HepG2 (cell line): ENCODE data around the gene ADAMTS14. TPM values are rescaled to one million over a fixed set of nuclear protein-coding genes. Genes with fewer than 3 reads are reported as not detected.

ENCODE experiments used
- ATAC-seq: fragments of 200-7000 bp; cut with Tn5 transposase; 3 replicates; pipeline ENCODE4 v1.9.1; 2020; ENCODE audit warnings: mild to moderate bottlenecking, moderate library complexity
- BruUV-seq: library from RNA; stranded (reverse); fragments of 400-500 nt; replicated peaks from 2 replicates; lab custom pipeline; 2021; lab: Mats Ljungman, UMichigan
- CTCF ChIA-PET: fragments of 300-600 bp; formaldehyde crosslinking; extraction: SDS; loops from one replicate; lab custom pipeline; 2021; ENCODE audit warnings: low total read pairs, inconsistent platforms, low intra/inter-chr PET ratio; lab: Yijun Ruan, JAX
- POLR2A ChIA-PET: fragments of 350-600 bp; sonication (Branson Sonifier 250); formaldehyde crosslinking; loops from one replicate; lab custom pipeline; 2020; ENCODE audit warnings: antibody characterized with exemption, inconsistent platforms; lab: Yijun Ruan, JAX
- DNase-seq: peaks from one replicate; pipeline ENCODE4 v3.0.0-alpha.2; 2015; ENCODE audit warnings: low spot score
- FAIRE-seq: peaks from 3 replicates; lab custom pipeline; 2011; peaks lifted over from hg19 to GRCh38; lab: Jason Lieb, UNC
- H2AFZ ChIP-seq: one replicate; pipeline ENCODE4 v1.6.1; 2011; ENCODE audit warnings: low read length, inconsistent platforms
- H3K27ac ChIP-seq: fragments of 300-600 bp; 3 replicates; pipeline ENCODE4 v1.8.0; 2011; ENCODE audit warnings: mixed run types, mild to moderate bottlenecking, mixed read lengths, low read length, inconsistent platforms; ENCODE audit not compliant: insufficient read depth; ENCODE audit errors: extremely low read length
- H3K27me3 ChIP-seq, 2 experiments: fragments of 200-600 bp in 1 of 2; 2 replicates in 1 of 2; 3 replicates in 1 of 2; pipeline versions ENCODE4 v1.6.0 to v1.8.0; 2011; ENCODE audit warnings: low read length in 2 of 2, mild to moderate bottlenecking in 2 of 2, moderate library complexity in 2 of 2, inconsistent platforms in 1 of 2; ENCODE audit not compliant: insufficient read depth in 2 of 2, control insufficient read depth in 1 of 2
- H3K36me3 ChIP-seq, 2 experiments: fragments of 200-600 bp in 1 of 2; replicated peaks in 1 of 2; 2 replicates in 1 of 2; 3 replicates in 1 of 2; pipeline versions ENCODE4 v1.5.1 to v1.8.0; 2011; ENCODE audit warnings: low read length in 2 of 2, inconsistent platforms in 1 of 2; ENCODE audit not compliant: insufficient read depth in 2 of 2, control insufficient read depth in 1 of 2
- H3K4me1 ChIP-seq: 2 replicates; pipeline ENCODE4 v1.5.1; 2012; ENCODE audit warnings: low read length, inconsistent platforms; ENCODE audit not compliant: insufficient read depth
- H3K4me2 ChIP-seq: 2 replicates; pipeline ENCODE4 v1.6.0; 2011; ENCODE audit warnings: low read depth, low read length, inconsistent platforms
- H3K4me3 ChIP-seq, 3 experiments: fragments of 200-600 bp in 1 of 3; sonication (generic), shearing (Covaris generic) in 1 of 3; replicated peaks in 1 of 3; 2 replicates each; pipeline ENCODE4 v1.5.1; 2011 to 2016; ENCODE audit warnings: low read length in 3 of 3, inconsistent platforms in 2 of 3, low read depth in 2 of 3, mild to moderate bottlenecking in 2 of 3, control low read depth in 1 of 3, mixed read lengths in 1 of 3; ENCODE audit not compliant: insufficient read depth in 1 of 3
- H3K79me2 ChIP-seq: one replicate; pipeline ENCODE4 v1.6.1; 2011; ENCODE audit warnings: low read length, inconsistent platforms; ENCODE audit not compliant: insufficient read depth
- H3K9ac ChIP-seq: 2 replicates; pipeline ENCODE4 v1.6.0; 2011; ENCODE audit warnings: mild to moderate bottlenecking, low read depth, low read length, inconsistent platforms; ENCODE audit not compliant: insufficient read depth
- H3K9me3 ChIP-seq: 2 replicates; pipeline ENCODE4 v1.5.1; 2012; ENCODE audit warnings: mild to moderate bottlenecking, low read length
- H4K20me1 ChIP-seq: 2 replicates; pipeline ENCODE4 v1.6.0; 2011; ENCODE audit warnings: inconsistent platforms, mild to moderate bottlenecking, low read length, moderate library complexity; ENCODE audit not compliant: insufficient read depth
- BCL6 ChIP-seq: IDR thresholded peaks from 2 replicates; pipeline ENCODE4 v1.6.1; 2016; ENCODE audit warnings: missing genetic modification reagents, missing compliant biosample characterization
- DDIT3 ChIP-seq: sonication (generic); formaldehyde crosslinking; IDR thresholded peaks from 2 replicates; pipeline ENCODE4 v1.4.0; 2020; ENCODE audit warnings: mild to moderate bottlenecking, missing genetic modification reagents
- FOXK1 ChIP-seq: sonication (generic); formaldehyde crosslinking; IDR thresholded peaks from 2 replicates; pipeline ENCODE4 v1.4.0; 2020; ENCODE audit warnings: low read depth, missing genetic modification reagents, borderline replicate concordance
- WGBS: methylation state at CpG from one replicate; pipeline ENCODE4 v1.1.6; 2017; ENCODE audit warnings: low lambda C conversion rate; 5-methylcytosine and 5-hydroxymethylcytosine counted together
- in situ Hi-C: cut with HindIII; loops from 2 replicates; pipeline ENCODE4 v1.10.0; 2017; ENCODE audit warnings: low pct_unique_long_range_greater_than_20kb; ENCODE audit not compliant: extremely low pct_ligation_motif_present
- intact Hi-C: fragments of 100-400 bp; cut with micrococcal nuclease; formaldehyde crosslinking; loops from one replicate; pipeline ENCODE4 v1.10.0; 2022; ENCODE audit not compliant: unreplicated experiment
- polyA plus RNA-seq, 8 experiments: library from polyadenylated mRNA; depleted of rRNA in 3 of 8; stranded (reverse) in 7 of 8; unstranded in 1 of 8; fragments of >200 nt; fragmentation: Illumina TruSeq in 4 of 8; extraction: Trizol in 4 of 8; gene quantifications; 2 replicates each; pipeline versions ENCODE4 v1.2.1 to v1.2.3, GENCODE V29; 2011 to 2016; ENCODE audit warnings: low read depth in 4 of 8, missing spikeins in 1 of 8, mixed read lengths in 1 of 8; ENCODE audit not compliant: insufficient read depth in 1 of 8
- small RNA-seq, 3 experiments: library from RNA; depleted of rRNA; stranded (forward); fragments of <200 nt; gene quantifications; one replicate each; pipeline ENCODE3, GENCODE V24; 2012; ENCODE audit warnings: low read depth in 2 of 3, low replicate concordance in 1 of 3; ENCODE audit not compliant: insufficient read length in 3 of 3, insufficient read depth in 2 of 3
- total RNA-seq, 5 experiments: library from RNA; depleted of rRNA; stranded (reverse); fragments of >200 nt; fragmentation: Illumina TruSeq; extraction: Trizol; gene quantifications; 2 replicates each; pipeline ENCODE4 v1.2.3, GENCODE V29; 2016; ENCODE audit warnings: low read depth in 1 of 5

Gene ADAMTS14
- total and polyA plus RNA-seq, 2 of the 13 experiments (the other 11 are each of a cell fraction or from before 2014, with no cell fraction given), result 0.04 to 0.07 TPM

- H3K9ac ChIP-seq, result no peak overlapping the region
- no peaks in the 10 kb centered on the region for H3K9me3 ChIP-seq
- no peaks in the 10 kb centered on the region for H4K20me1 ChIP-seq
- POLR2A ChIA-PET, result no interaction called here
- BruUV-seq, result no TSS peak
- no peaks in the 10 kb centered on the region for H3K36me3 ChIP-seq
- H3K79me2 ChIP-seq, result no peaks in the 10 kb centered on the region
- peaks cover 29% of the 10 kb centered on the region for H3K4me1 ChIP-seq
- TF ChIP-seq FOXK1 (no peak), DDIT3 (CRISPR knock-in tag) (no peak), BCL6 (peak; percentile 28; the same call in 1 of the 2 replicates)
- H3K27me3 ChIP-seq, result no peaks in the 10 kb centered on the region; a peak in 1 of 5 replicates
- FAIRE-seq (no peak), ATAC-seq (no peak), DNase-seq (no peak)
- no peak overlapping the region for H3K4me2 ChIP-seq
- WGBS, result 28% methylated on average over 3 of the region's 3 CpGs
- no peak overlapping the region for H3K4me3 ChIP-seq
- no peak overlapping the region for H2AFZ ChIP-seq
- CTCF ChIA-PET, result no interaction called here
- intact Hi-C loops, result no loop called here
- in situ Hi-C loops, result no loop called here
- no peak overlapping the region for H3K27ac ChIP-seq
These were observed 139.6 kb downstream of the ADAMTS14 start for GRCh38 chr10:70811881-70812280.

Small RNAs within 50 kb of the gene (small RNA-seq; reads per million reads assigned to genes)
- 0 reads per million in 3 experiments for gene RPS26P40

Other genes with a start within 250 kb of the ADAMTS14 start
- gene NODAL, start 230.8 kb upstream of the ADAMTS14 start, total RNA-seq (2016; rRNA removed; fragmentation: Illumina TruSeq; extraction: Trizol), result 0.24 TPM in 1 of 2 replicates, not detected in the other
- gene NODAL, start 230.8 kb upstream of the ADAMTS14 start, polyA plus RNA-seq (2011; rRNA removed), result not detected in 2 replicates
- 0.06 and 0.07 TPM in 2 replicates for gene PALD1, start 193.7 kb upstream of the ADAMTS14 start, total RNA-seq (2016; rRNA removed; fragmentation: Illumina TruSeq; extraction: Trizol)
- gene PALD1, start 193.7 kb upstream of the ADAMTS14 start, polyA plus RNA-seq (2011; rRNA removed), result 0.08 and 0.09 TPM in 2 replicates
- gene PRF1, start 69.8 kb upstream of the ADAMTS14 start, total RNA-seq (2016; rRNA removed; fragmentation: Illumina TruSeq; extraction: Trizol), result 0.32 and 1.00 TPM in 2 replicates
- 1.4 and 1.7 TPM in 2 replicates for gene PRF1, start 69.8 kb upstream of the ADAMTS14 start, polyA plus RNA-seq (2011; rRNA removed)
- not detected in 2 replicates for gene TBATA, start 112.9 kb downstream of the ADAMTS14 start, total RNA-seq (2016; rRNA removed; fragmentation: Illumina TruSeq; extraction: Trizol)
- gene TBATA, start 112.9 kb downstream of the ADAMTS14 start, polyA plus RNA-seq (2011; rRNA removed), result not detected in 2 replicates
- 19.0 and 25.0 TPM in 2 replicates for gene SGPL1, start 143.4 kb downstream of the ADAMTS14 start, total RNA-seq (2016; rRNA removed; fragmentation: Illumina TruSeq; extraction: Trizol)
- gene SGPL1, start 143.4 kb downstream of the ADAMTS14 start, polyA plus RNA-seq (2011; rRNA removed), result 15.7 and 17.6 TPM in 2 replicates
- gene PCBD1, start 216.1 kb downstream of the ADAMTS14 start, total RNA-seq (2016; rRNA removed; fragmentation: Illumina TruSeq; extraction: Trizol), result 168 and 177 TPM in 2 replicates
- 95.3 and 98.9 TPM in 2 replicates for gene PCBD1, start 216.1 kb downstream of the ADAMTS14 start, polyA plus RNA-seq (2011; rRNA removed)